GOT3 (cell line): Measurements from ENCODE around the gene LMBRD2.

Experiments
- DNase-seq: peaks from one replicate; lab custom pipeline; 2025; ENCODE audit warnings: mixed read lengths; lab: John Stamatoyannopoulos, UW

Gene LMBRD2

GRCh38 chr5:36108758-36109460 lies 42.8 kb downstream of the LMBRD2 start:
- no peak for DNase-seq

GRCh38 chr5:36105819-36106218 lies 45.9 kb downstream of the LMBRD2 start:
- DNase-seq: no peak

GRCh38 chr5:36099748-36100147 lies 51.9 kb downstream of the LMBRD2 start:
- DNase-seq: no peak

GRCh38 chr5:36096486-36096885 lies 55.2 kb downstream of the LMBRD2 start:
- DNase-seq: no peak

- DNase-seq: no peak
These were observed 61.7 kb downstream of the LMBRD2 start for GRCh38 chr5:36089989-36090388.

GRCh38 chr5:36079200-36079781 lies 72.4 kb downstream of the LMBRD2 start:
- DNase-seq: no peak

DNA sequence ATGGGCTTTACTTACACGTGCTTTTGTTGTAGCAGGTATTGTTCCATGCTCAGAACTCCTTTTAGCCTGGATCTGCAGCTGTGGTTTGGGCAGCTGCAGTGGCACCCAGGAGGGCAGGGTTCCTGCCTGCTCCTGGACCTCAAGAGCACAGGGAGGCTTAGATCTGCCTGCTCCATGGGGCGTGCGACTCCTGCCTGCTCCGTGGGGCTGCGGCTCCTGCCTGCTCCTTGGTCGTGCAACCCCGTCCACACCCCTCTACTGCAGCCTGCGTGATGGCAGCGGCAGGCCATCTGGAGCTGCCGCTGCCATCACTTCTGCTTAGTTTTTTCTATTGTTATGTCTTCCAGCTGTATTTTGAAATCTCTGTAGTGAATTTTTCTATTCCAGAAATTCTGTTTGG lies 73.3 kb downstream of the LMBRD2 start:
- no peak for DNase-seq

- DNase-seq: no peak
These were observed 78.0 kb downstream of the LMBRD2 start for GRCh38 chr5:36073595-36074216.

- DNase-seq: no peak
These were observed 80.8 kb downstream of the LMBRD2 start for GRCh38 chr5:36070687-36071571.

GRCh38 chr5:36068751-36069281 lies 82.9 kb downstream of the LMBRD2 start:
- no peak for DNase-seq

DNA sequence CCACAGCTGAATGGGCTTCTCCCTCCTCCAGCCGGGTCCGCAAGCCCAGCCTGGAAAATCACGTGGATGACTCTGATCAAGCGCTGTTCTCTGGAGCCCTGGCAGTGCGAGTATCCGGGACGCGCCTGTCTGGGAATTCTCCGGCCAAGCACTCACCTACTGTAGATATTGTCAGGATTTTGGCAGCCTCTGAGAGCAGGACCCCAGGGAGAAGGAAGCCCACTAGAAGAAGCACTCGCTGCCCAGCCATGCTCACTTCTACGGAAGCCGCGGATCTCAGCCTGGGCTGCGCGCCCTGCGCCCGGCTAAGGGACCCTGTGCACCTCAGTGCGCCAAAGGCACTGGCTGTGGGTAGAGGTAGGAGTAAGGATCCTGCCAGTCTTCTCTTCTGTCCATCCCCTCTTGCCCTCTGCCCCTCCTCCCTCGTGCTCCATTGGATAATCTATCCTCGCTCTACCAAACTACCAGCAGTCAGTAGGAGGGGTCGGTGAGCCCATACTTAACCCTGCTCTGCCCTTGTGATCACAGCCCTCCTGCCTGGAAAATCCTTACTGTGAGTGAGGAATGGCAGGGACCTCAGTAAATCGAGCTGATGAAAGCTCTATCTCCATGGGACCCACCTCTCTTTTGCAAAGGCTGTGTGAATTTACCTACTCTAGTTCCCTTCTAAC lies 85.0 kb downstream of the LMBRD2 start, which contains the start of gene UGT3A2:
Gene UGT3A2 (minus strand): TSS at position 343 of the 671 bp plus-strand sequence. CDS start 93 bp downstream, at position 250.
- no peak for DNase-seq

DNA sequence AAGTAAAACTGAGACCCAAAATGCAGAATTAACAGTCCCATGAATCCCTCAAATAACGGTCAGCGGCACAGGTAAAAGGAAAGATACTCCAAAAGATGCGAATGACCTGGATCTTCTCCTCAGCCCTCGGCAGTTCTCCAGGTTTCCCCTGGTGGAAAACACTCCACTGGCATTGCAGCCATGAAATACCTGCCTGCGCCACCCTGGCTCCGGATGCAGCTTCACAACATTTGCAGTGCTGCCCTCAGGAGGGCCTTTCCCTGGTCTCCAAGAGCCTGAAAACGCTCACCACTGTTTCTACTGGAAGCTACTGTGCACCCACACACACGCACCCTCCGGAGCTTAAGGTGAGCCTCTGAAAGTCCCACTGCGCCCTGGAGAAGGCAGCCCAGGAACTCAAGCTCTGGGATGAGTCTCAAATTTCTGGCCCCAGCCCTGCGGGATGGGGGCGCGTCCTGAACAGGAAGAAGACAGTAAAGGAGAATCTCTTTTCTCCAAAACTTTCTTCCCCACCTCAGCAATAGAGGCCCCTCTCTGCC lies 85.6 kb downstream of the LMBRD2 start:
- no peak for DNase-seq

DNA sequence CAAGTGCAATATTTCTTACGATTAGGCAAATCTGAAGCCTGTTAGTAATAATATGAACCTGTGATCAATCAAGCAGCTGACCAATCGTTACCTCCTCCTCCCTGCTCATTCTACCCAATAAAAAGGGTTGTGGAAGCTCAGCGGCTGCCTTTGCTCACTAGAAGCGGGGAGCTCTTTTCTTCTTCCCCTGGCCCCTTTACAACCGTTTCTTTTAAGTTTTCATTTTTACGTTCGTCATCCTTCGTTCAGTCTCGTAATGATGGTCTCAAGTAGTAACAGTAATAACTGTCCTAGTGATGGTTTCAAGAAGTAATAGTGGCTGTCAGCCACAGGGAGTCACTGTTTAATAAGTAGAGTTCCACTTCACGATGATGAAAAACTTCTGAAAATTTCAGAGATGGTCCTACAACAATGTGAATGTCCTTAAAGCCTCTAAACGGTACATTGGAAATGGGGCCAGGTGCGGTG lies 91.2 kb downstream of the LMBRD2 start:
- no peak for DNase-seq

- DNase-seq: no peak
These were observed 91.9 kb downstream of the LMBRD2 start for GRCh38 chr5:36059571-36060419.

DNA sequence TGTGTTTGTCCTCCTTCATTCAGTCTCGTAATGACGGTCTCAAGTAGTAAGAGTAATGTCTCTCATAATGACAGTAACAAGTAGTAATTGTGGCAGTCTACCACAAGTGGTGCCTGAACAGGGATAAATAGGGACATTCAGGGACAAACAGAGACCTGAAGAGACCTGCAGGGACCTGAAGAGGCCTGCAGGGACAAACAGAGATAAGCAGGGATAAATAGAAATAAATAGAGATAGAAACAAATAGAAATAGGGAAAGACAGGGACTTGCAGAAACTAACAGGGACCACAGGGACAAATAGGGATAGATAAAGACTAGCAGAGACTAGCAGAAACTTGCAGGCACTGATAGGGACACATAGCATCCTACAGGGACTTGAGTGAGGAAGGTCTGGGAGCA lies 92.9 kb downstream of the LMBRD2 start:
- DNase-seq: no peak

GRCh38 chr5:36057386-36057785 lies 94.3 kb downstream of the LMBRD2 start:
- no peak for DNase-seq

- DNase-seq: no peak
These were observed 95.3 kb downstream of the LMBRD2 start for GRCh38 chr5:36056422-36056821.

DNA sequence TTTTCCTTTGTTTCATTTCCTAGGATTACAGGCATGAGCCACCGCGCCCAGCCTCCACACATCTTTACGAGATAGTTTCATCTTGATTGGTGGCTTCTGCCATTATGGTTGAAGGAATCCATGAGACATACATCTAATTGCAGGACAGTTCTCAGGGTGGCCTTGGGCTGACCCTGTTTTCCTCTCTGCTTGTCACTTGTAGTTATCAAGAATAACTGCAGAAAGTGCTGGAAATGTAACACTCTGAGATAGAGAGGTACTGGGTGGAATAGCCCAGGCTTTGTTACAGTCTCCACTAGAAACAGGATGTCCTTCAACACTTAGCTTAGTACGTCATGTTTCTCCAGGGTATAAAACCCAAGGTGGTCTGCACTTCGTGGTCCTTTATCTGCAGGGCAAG lies 95.7 kb downstream of the LMBRD2 start:
- no peak for DNase-seq

DNA sequence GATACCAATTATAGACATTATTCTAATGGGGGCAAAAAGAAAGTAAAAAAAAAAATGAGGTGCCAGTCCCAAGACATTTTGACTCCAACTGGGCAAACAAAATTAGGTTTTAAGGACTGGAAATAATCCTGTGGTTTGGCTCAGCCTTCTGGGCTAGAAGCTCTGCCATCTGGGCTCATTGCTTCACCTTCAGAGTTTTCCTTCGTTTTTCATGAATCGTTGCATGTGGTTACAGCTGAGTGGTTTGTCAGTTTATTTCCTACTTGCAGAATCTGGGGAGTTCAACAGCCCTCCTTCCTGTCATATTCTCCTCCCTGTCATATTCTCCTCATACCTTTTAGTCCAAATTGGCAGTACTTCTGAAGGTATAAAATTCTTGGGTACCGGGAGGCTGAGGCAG lies 97.0 kb downstream of the LMBRD2 start:
- no peak for DNase-seq

DNA sequence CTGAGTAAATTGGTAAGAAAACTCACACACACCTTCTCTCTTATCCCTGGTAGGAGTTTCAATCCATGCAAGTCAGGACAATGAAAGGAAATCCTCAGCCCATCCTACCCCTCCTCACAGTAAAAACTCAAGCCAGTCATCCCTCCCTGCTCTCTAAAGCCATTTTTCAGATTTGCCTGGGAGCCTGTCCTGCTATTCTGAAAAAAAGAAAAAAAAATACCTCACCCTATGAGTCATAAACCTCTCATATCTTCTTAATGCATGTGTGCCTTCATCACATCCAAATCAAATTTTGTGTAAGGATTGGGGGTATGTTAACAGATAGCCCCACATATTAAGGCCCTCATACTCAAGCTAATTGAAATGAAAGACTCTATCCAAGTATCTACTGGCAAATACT lies 99.1 kb downstream of the LMBRD2 start:
- DNase-seq: no peak
